ENCODE measurements around the gene TMEM233.
"Not testable (repeated sequence)": the region's sequence is repeated elsewhere in the genome, so short reads cannot be mapped to it uniquely, and the experiment has no call there.

The TMEM233 gene

GRCh38 chr12:119613319-119613936, 19.9 kb downstream of the TMEM233 start:
- DNase-seq = no peak

- no peak for DNase-seq
These were observed 21.1 kb downstream of the TMEM233 start for GRCh38 chr12:119614705-119615104.

- no peak for DNase-seq
These were observed 22.2 kb downstream of the TMEM233 start for GRCh38 chr12:119615518-119616475.

- DNase-seq = not testable (repeated sequence)
These were observed 24.8 kb downstream of the TMEM233 start for GRCh38 chr12:119618328-119618896.

GRCh38 chr12:119620490-119620889, 26.9 kb downstream of the TMEM233 start:
- DNase-seq = no peak

- no peak for DNase-seq
These were observed 28.3 kb downstream of the TMEM233 start for GRCh38 chr12:119621878-119622277.

GRCh38 chr12:119624966-119625365, 31.4 kb downstream of the TMEM233 start:
- no peak for DNase-seq

- no peak for DNase-seq
These were observed 33.6 kb downstream of the TMEM233 start for GRCh38 chr12:119627019-119627643.

- no peak for DNase-seq
These were observed 34.1 kb downstream of the TMEM233 start for GRCh38 chr12:119627686-119628085.

GRCh38 chr12:119630223-119630780, 36.7 kb downstream of the TMEM233 start:
- DNase-seq = no peak

GRCh38 chr12:119630962-119631550, 37.5 kb downstream of the TMEM233 start:
- DNase-seq = no peak

- no peak for DNase-seq
These were observed 38.5 kb downstream of the TMEM233 start for GRCh38 chr12:119631930-119632678.

- no peak for DNase-seq
These were observed 41.2 kb downstream of the TMEM233 start for GRCh38 chr12:119634743-119635142.

GRCh38 chr12:119642986-119643385, 49.4 kb downstream of the TMEM233 start:
- no peak for DNase-seq

- no peak for DNase-seq
These were observed 51.4 kb downstream of the TMEM233 start for GRCh38 chr12:119644930-119645329.

GRCh38 chr12:119645535-119646059, 52.0 kb downstream of the TMEM233 start:
- DNase-seq = no peak

- no peak for DNase-seq
These were observed 55.7 kb downstream of the TMEM233 start for GRCh38 chr12:119649202-119649808.

- DNase-seq = no peak
These were observed 59.1 kb downstream of the TMEM233 start for GRCh38 chr12:119652665-119653064.

- DNase-seq = not testable (repeated sequence)
These were observed 63.4 kb downstream of the TMEM233 start for GRCh38 chr12:119657001-119657400.

GRCh38 chr12:119658166-119658565, 64.6 kb downstream of the TMEM233 start:
- not testable (repeated sequence) for DNase-seq

All from stimulated activated CD4-positive, alpha-beta T cell treated with anti-CD3 and anti-CD28 coated beads, Interleukin-4, amount 100 ng/mL, for 4 hours (primary cell).